ENCODE results near the gene ATP6V0D1. TPM values are rescaled to one million over a fixed set of nuclear protein-coding genes. Genes with fewer than 3 reads are reported as not detected.
"Not testable (repeated sequence)": the region's sequence is repeated elsewhere in the genome, so short reads cannot be mapped to it uniquely, and the experiment has no call there.

The ATP6V0D1 gene
- total RNA-seq, 1 donor from 2014 or later = 73.5 TPM

GRCh38 chr16:67417333-67418061, 63.5 kb downstream of the ATP6V0D1 start:
- no peak for TF ChIP-seq CTCF (conservative IDR thresholded peaks at IDR 0.05)
- H3K36me3 Mint-ChIP-seq = no peaks in the 10 kb centered on the region
- no peaks in the 10 kb centered on the region for H3K27me3 Mint-ChIP-seq
- H3K9me3 Mint-ChIP-seq = no peaks in the 10 kb centered on the region
- peak overlapping the region; percentile 84 for H3K27ac Mint-ChIP-seq
- H3K4me3 Mint-ChIP-seq = peak overlapping the region; percentile 84
- no peak for DNase-seq (ENCODE audit: extremely low spot score, unreplicated experiment)
- H3K4me1 Mint-ChIP-seq (ENCODE audit: unreplicated experiment) = peaks cover 30% of the 10 kb centered on the region

DNA sequence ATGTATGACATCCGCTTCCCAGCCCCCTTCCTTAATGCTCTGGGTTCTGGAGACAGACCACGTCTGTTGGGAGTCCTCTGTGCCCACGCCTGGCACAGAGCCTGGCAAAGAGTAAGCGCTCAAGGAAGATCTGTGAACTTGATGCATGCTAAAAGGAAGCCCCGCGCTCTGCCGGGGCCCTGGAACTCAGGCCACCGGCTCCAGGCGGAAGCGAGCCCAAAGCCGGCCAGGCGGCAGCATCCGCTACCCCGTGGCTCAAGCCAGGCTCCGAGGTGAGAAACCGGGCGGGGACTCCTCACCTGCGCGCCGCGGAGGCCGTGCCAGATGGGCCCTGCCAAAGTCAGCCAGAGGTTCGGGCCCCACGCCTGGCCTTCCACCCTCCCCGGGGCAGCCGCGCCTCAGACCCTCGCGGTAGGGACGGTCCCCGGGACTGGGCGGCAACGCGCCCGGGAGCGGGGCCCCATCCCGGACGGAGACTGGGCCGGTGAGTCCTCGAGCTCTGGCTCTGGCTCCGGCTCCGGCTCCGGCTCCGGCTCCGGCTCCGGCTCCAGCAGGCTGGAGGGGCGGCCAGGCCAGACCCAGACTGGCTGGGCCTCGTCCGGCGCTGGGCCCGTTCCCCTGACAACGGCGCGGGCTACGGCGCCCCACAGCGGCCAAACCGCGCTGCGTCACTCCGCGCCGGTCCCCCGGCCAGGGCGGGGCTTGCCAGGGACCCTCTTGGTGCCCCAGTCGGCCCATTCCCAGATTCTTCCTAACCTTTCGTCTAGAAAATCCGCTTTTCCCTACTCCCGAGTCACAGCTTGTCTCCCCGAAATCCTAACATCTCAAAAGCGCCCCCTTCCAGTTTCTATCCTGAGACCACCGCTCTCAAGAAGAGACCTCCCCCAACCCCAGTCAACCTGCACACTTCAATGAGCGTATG, 64.8 kb downstream of the ATP6V0D1 start, which contains the start of gene ZDHHC1:
Gene ZDHHC1, minus strand, starts transcription at position 606 of the 922 bp plus-strand sequence. CDS start 8,702 bp downstream, outside the sequence.
- Mint-ChIP-seq H3K4me3 (peak within 1 kb of the TSS; percentile 91), H3K36me3 (no peaks in the 10 kb centered on the region), H3K4me1 (ENCODE audit: unreplicated experiment) (peaks cover 36% of the 10 kb centered on the region), H3K27me3 (no peaks in the 10 kb centered on the region), H3K27ac (peak within 1 kb of the TSS; percentile 84), H3K9me3 (no peaks in the 10 kb centered on the region)
- DNase-seq (ENCODE audit: extremely low spot score, unreplicated experiment) = peak; percentile 90
- TF ChIP-seq CTCF (conservative IDR thresholded peaks at IDR 0.05) = peak; percentile 69

- peak overlapping the region; percentile 91 for H3K4me3 Mint-ChIP-seq
- peaks cover 39% of the 10 kb centered on the region for H3K4me1 Mint-ChIP-seq (ENCODE audit: unreplicated experiment)
- H3K27me3 Mint-ChIP-seq; DNase-seq (ENCODE audit: extremely low spot score, unreplicated experiment); H3K9me3 Mint-ChIP-seq; H3K36me3 Mint-ChIP-seq: not testable (repeated sequence)
- peak overlapping the region; percentile 78 for H3K27ac Mint-ChIP-seq
These were observed 65.5 kb downstream of the ATP6V0D1 start for GRCh38 chr16:67415421-67415820.

DNA sequence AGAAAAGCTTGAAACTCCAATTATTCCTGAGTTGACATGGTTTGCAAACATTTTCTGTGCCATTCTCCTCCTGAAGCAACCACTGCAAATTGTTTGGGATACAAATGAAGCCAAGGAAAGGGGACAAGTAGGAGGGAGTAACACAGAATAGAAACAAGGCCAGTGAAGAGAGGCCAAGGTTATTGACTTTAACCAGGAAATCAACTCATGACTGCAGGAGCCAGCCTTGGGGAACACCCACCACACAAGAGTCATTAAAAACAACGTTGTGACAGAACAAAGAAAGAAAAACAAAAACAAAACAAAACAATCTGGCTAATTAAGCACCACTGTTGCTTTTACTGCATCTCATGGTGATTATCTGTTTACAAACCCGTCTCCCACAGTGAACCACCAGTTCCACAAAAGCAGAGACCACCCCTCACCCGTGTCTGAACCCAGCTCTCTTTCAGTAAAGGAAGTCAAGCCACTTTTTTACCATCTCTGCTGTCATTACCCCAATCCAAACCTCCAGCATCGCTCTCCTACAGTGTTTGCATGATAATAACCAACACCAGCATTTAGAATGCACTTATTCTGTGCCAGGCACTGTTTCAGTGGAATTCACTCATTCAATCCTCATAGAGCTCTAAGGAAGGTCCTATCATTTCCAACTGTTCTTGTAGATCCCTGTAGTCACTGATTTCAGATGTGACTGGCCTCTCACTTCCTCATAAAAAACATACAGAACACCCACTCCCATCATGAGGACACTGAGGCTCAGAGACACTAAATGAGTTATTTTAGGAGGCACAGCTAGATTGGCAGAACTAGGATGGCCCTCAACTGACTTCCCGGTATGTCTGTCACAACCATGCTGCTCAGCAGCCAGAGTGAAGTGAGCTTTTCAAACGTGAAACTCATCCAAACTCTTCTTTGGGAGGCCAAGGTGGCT, 66.7 kb downstream of the ATP6V0D1 start:
- no peak for TF ChIP-seq CTCF (conservative IDR thresholded peaks at IDR 0.05)
- Mint-ChIP-seq H3K4me1 (ENCODE audit: unreplicated experiment) (peaks cover 34% of the 10 kb centered on the region), H3K27me3 (no peaks in the 10 kb centered on the region), H3K4me3 (peak overlapping the region; percentile 62), H3K36me3 (no peaks in the 10 kb centered on the region), H3K27ac (no peak overlapping the region), H3K9me3 (no peaks in the 10 kb centered on the region)
- DNase-seq (ENCODE audit: extremely low spot score, unreplicated experiment) = no peak

DNA sequence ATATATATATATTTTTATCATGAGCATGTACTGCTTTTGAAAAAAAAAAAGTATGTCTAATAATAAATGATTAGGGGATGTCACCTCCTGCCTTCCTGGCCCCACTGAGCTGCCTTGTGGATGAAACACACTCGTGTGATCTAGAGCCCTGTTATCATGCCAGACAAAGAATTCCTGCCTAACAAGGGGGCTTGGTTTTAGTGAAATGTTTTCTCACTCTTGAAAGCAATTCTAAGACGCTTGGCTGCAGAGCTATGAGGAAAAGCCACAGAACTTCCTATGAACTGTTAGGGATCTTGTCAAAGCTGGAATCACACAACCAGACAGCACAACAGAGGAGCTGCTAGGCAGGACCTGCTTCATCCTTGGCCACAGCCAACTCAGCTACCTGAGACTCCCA, 68.7 kb downstream of the ATP6V0D1 start:
- Mint-ChIP-seq H3K27me3 (no peaks in the 10 kb centered on the region), H3K4me3 (no peak overlapping the region), H3K9me3 (no peaks in the 10 kb centered on the region), H3K36me3 (no peaks in the 10 kb centered on the region), H3K27ac (peak overlapping the region; percentile 48), H3K4me1 (ENCODE audit: unreplicated experiment) (peaks cover 34% of the 10 kb centered on the region)
- TF ChIP-seq CTCF (conservative IDR thresholded peaks at IDR 0.05) = no peak
- no peak for DNase-seq (ENCODE audit: extremely low spot score, unreplicated experiment)

All from type B pancreatic cell (in vitro differentiated cells).